ENCODE data around the gene GAN. TPM values are rescaled to one million over a fixed set of nuclear protein-coding genes. Genes with fewer than 3 reads are reported as not detected.

Gene GAN
- total RNA-seq, 1 donor from 2014 or later: 25.5 TPM

DNA sequence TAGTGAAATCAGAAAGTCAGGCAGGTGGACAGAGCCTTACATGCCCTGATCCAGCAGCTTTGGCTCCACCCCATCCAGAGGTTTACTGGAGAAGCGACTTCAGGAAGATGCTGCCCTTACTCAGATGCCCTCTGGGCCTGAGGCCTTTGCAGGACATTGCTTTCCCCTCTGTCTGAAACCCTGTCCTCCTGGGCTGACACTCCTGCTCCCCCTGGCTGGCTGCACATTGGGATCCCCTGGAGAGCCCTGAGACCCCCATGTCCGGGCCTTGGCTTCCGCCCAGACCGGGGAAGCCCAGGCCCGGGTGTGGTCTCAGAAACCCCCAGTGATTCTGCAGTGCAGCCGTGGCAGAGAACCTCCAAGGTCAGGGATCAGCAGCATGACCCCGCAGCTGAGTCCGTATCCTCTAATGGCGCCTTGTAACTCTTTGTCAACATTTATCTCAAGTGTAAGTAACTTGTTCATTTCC lies 39.7 kb upstream of the GAN start:
- no peak overlapping the region for H2AFZ ChIP-seq (replicated peaks)
- no peak overlapping the region for H3K27ac ChIP-seq
- no peak overlapping the region for H3K27ac Mint-ChIP-seq

DNA sequence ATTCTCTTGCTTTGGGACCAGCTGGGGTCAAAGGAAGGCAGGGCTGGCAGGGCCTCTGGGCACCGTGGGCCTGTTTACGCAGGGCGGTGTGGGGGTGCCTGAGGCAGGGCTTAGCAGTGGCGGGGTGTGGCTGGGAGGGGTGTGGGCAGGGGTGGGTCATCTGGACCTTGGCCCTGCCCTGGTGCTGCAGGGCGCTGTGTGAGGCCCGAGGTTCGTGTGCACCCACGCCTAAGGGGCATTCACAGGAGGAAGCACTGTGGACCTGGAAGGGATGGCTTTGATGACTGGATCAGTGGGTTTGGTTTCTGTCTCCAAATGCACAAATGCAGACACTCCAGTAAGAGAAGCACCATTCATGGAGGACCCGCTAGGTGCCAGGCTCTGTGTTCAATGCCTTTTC lies 39.0 kb upstream of the GAN start:
- H3K9me3 Mint-ChIP-seq: no peaks in the 10 kb centered on the region
- H2AFZ ChIP-seq (replicated peaks): no peak overlapping the region
- peaks cover 2% of the 10 kb centered on the region for H3K4me1 Mint-ChIP-seq
- H3K4me3 Mint-ChIP-seq: no peak overlapping the region
- no peaks in the 10 kb centered on the region for H3K79me2 ChIP-seq (ENCODE audit: low read depth)
- H3F3A ChIP-seq (ENCODE audit: low read depth): no peaks in the 10 kb centered on the region
- no peak overlapping the region for H3K4me2 ChIP-seq
- H4K20me1 ChIP-seq (ENCODE audit: low read depth): no peaks in the 10 kb centered on the region
- no peak overlapping the region for H3K27ac ChIP-seq
- H3K9ac ChIP-seq: no peak overlapping the region
- no peak overlapping the region for H3K4me3 ChIP-seq
- peaks cover 4% of the 10 kb centered on the region for H3K27me3 Mint-ChIP-seq (ENCODE audit: insufficient read depth, low read depth)
- no peaks in the 10 kb centered on the region for H3K27me3 ChIP-seq
- H3K36me3 ChIP-seq: no peaks in the 10 kb centered on the region
- H3K9me3 ChIP-seq (ENCODE audit: low read depth): no peaks in the 10 kb centered on the region
- no peak for TF ChIP-seq EZH2 (IDR thresholded peaks at IDR 0.05)
- TF ChIP-seq, protein P1, sequence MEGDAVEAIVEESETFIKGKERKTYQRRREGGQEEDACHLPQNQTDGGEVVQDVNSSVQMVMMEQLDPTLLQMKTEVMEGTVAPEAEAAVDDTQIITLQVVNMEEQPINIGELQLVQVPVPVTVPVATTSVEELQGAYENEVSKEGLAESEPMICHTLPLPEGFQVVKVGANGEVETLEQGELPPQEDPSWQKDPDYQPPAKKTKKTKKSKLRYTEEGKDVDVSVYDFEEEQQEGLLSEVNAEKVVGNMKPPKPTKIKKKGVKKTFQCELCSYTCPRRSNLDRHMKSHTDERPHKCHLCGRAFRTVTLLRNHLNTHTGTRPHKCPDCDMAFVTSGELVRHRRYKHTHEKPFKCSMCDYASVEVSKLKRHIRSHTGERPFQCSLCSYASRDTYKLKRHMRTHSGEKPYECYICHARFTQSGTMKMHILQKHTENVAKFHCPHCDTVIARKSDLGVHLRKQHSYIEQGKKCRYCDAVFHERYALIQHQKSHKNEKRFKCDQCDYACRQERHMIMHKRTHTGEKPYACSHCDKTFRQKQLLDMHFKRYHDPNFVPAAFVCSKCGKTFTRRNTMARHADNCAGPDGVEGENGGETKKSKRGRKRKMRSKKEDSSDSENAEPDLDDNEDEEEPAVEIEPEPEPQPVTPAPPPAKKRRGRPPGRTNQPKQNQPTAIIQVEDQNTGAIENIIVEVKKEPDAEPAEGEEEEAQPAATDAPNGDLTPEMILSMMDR (IDR thresholded peaks at IDR 0.05): no peak
- TF ChIP-seq EZH2phosphoT487 (IDR thresholded peaks at IDR 0.05): no peak
- H3K4me1 ChIP-seq: no peaks in the 10 kb centered on the region
- H3K36me3 Mint-ChIP-seq: no peaks in the 10 kb centered on the region
- DNase-seq (ENCODE audit: low spot score): no peak
- no peak overlapping the region for H3K27ac Mint-ChIP-seq

More for the DNA sequence above, 39.7 kb upstream of the GAN start:
- H3K9ac ChIP-seq: no peak overlapping the region
- no peaks in the 10 kb centered on the region for H3K9me3 Mint-ChIP-seq
- H3K4me3 ChIP-seq: no peak overlapping the region
- no peaks in the 10 kb centered on the region for H3K36me3 Mint-ChIP-seq
- H3K36me3 ChIP-seq: no peaks in the 10 kb centered on the region
- H3K4me1 Mint-ChIP-seq: peaks cover 2% of the 10 kb centered on the region
- no peaks in the 10 kb centered on the region for H3K4me1 ChIP-seq
- TF ChIP-seq EZH2 (IDR thresholded peaks at IDR 0.05) (no peak), EZH2phosphoT487 (IDR thresholded peaks at IDR 0.05) (no peak)
- TF ChIP-seq, protein P1 (IDR thresholded peaks at IDR 0.05): no peak
- H3K4me3 Mint-ChIP-seq: no peak overlapping the region
- no peaks in the 10 kb centered on the region for H3F3A ChIP-seq (ENCODE audit: low read depth)
- no peaks in the 10 kb centered on the region for H3K9me3 ChIP-seq (ENCODE audit: low read depth)
- H4K20me1 ChIP-seq (ENCODE audit: low read depth): no peaks in the 10 kb centered on the region
- no peak for DNase-seq (ENCODE audit: low spot score)
- H3K79me2 ChIP-seq (ENCODE audit: low read depth): no peaks in the 10 kb centered on the region
- no peak overlapping the region for H3K4me2 ChIP-seq
- H3K27me3 ChIP-seq: no peaks in the 10 kb centered on the region
- H3K27me3 Mint-ChIP-seq (ENCODE audit: insufficient read depth, low read depth): peaks cover 4% of the 10 kb centered on the region

DNA sequence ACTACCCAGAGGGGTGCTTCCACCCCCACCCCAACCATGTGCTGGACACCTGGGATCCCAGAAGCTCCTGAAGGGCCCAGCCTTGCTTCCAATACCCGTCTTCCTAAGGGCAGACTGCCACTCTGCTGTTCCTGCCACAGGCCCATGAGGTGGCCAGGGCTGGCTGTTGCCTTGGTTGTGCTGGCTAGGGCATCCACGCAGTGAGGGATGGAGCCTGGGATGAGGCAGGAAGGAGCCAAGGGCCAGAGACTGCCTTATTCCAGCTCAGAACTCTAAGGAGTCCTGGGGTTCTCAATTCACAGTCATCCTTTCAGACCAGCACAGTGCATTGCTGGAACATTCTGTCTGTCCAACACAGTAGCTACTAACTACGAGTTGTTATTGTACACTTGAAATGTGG lies 38.4 kb upstream of the GAN start:
- Histone ChIP-seq H3K79me2 (ENCODE audit: low read depth) (no peaks in the 10 kb centered on the region), H3K27ac (no peak overlapping the region), H3K27me3 (no peaks in the 10 kb centered on the region), H2AFZ (replicated peaks) (no peak overlapping the region), H3K9me3 (ENCODE audit: low read depth) (no peaks in the 10 kb centered on the region), H3K4me2 (no peak overlapping the region), H3K4me3 (no peak overlapping the region), H3K9ac (no peak overlapping the region), H3K4me1 (no peaks in the 10 kb centered on the region), H3F3A (ENCODE audit: low read depth) (no peaks in the 10 kb centered on the region), H4K20me1 (ENCODE audit: low read depth) (no peaks in the 10 kb centered on the region), H3K36me3 (no peaks in the 10 kb centered on the region)
- H3K9me3 Mint-ChIP-seq: no peaks in the 10 kb centered on the region
- no peak for DNase-seq (ENCODE audit: low spot score)
- no peak overlapping the region for H3K4me3 Mint-ChIP-seq
- no peaks in the 10 kb centered on the region for H3K36me3 Mint-ChIP-seq
- H3K27ac Mint-ChIP-seq: no peak overlapping the region
- TF ChIP-seq, protein P1 (IDR thresholded peaks at IDR 0.05): no peak
- no peak for TF ChIP-seq EZH2phosphoT487 (IDR thresholded peaks at IDR 0.05)
- TF ChIP-seq EZH2 (IDR thresholded peaks at IDR 0.05): no peak
- H3K4me1 Mint-ChIP-seq: peaks cover 2% of the 10 kb centered on the region
- H3K27me3 Mint-ChIP-seq (ENCODE audit: insufficient read depth, low read depth): peaks cover 4% of the 10 kb centered on the region
